ENCODE data around the gene ARID5A. TPM values are rescaled to one million over a fixed set of nuclear protein-coding genes. Genes with fewer than 3 reads are reported as not detected.

ARID5A gene
- total RNA-seq, 3 donors from 2014 or later, result 18.9 to 132 (median 56.4) TPM

- peak; percentile 95 to 98 for DNase-seq (ENCODE audit: low spot score in 2 of 2)
- peak overlapping the region; percentile 9 to 62 (median 46) for H3K4me3 ChIP-seq
- TF ChIP-seq CTCF (IDR thresholded peaks at IDR 0.05) (peak in 1 of 3 donors; percentile 11), POLR2AphosphoS5 (IDR thresholded peaks at IDR 0.05) (peak; percentile 59 to 89 (median 87)), POLR2A (IDR thresholded peaks at IDR 0.05) (peak; percentile 56)
- no peaks in the 10 kb centered on the region for H3K9me3 ChIP-seq
- no peaks in the 10 kb centered on the region for H3K27me3 ChIP-seq
- H3K4me1 ChIP-seq, result peaks cover 35 to 49% of the 10 kb centered on the region in 2 donors
- H3K36me3 ChIP-seq, result no peaks in the 10 kb centered on the region
- intact Hi-C loops (cut with DNase I; ENCODE audit: low total_unique reads), result no loop called here
- H3K27ac ChIP-seq, result peak overlapping the region; percentile 95 to 99
These were observed 4.6 kb upstream of the ARID5A start for GRCh38 chr2:96531872-96532505.

GRCh38 chr2:96532641-96533291 lies 3.8 kb upstream of the ARID5A start:
- H3K36me3 ChIP-seq, result no peaks in the 10 kb centered on the region
- peaks cover 35 to 47% of the 10 kb centered on the region in 2 donors for H3K4me1 ChIP-seq
- intact Hi-C loops (cut with DNase I; ENCODE audit: low total_unique reads), result no loop called here
- H3K4me3 ChIP-seq, result peak overlapping the region in 1 of 3 donors; percentile 29
- H3K27me3 ChIP-seq, result no peaks in the 10 kb centered on the region
- DNase-seq (ENCODE audit: low spot score in 2 of 2), result no peak
- TF ChIP-seq CTCF (IDR thresholded peaks at IDR 0.05) (no peak), POLR2AphosphoS5 (IDR thresholded peaks at IDR 0.05) (no peak), POLR2A (IDR thresholded peaks at IDR 0.05) (no peak)
- no peaks in the 10 kb centered on the region for H3K9me3 ChIP-seq
- peak overlapping the region; percentile 95 to 98 for H3K27ac ChIP-seq

DNA sequence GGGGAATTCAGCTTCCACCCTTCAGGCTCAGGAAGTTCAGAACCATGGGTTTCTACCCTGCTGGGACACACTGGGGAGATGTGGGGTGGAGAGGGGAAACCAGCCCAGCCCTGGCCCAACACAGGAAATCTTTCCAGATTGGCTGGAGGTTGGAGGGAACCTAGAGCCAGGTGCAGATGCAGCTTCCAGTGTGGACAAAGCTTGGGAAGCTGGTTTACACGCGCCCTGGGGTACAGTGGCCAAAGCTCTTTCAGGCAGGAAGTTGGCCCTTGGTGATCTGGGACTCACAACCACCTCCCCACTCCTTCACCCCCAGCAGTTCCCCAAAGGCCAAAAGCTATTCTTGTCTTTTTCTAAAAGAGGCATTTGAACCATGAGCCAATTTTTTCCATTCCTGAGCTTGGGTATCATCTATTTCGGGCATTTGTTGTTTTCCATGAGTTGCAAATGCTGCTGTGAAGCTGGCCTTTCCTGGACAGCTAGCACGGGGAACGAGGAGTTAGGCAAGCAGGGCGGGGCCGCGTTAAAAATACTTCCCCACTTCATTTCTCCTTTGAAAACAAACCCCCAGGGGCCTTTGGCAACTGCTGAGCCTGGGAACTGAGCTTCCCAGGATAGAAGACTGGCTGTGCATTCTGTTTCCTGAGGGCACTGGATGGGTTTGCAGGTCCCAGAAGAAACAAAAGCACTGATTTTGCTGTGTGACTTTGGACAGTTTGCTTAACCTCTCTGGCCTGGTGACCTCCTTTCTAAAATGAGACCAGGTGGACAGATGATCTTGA lies 3.1 kb upstream of the ARID5A start:
- no peaks in the 10 kb centered on the region for H3K9me3 ChIP-seq
- DNase-seq (ENCODE audit: low spot score in 2 of 2), result peak; percentile 84 to 92
- H3K27ac ChIP-seq, result peak overlapping the region; percentile 95 to 98
- peak in 1 of 3 donors; percentile 19 for TF ChIP-seq CTCF (IDR thresholded peaks at IDR 0.05)
- peak; percentile 65 to 86 (median 85) for TF ChIP-seq POLR2AphosphoS5 (IDR thresholded peaks at IDR 0.05)
- no peak for TF ChIP-seq POLR2A (IDR thresholded peaks at IDR 0.05)
- no peaks in the 10 kb centered on the region for H3K36me3 ChIP-seq
- intact Hi-C loops (cut with DNase I; ENCODE audit: low total_unique reads), result no loop called here
- peak overlapping the region in 2 of 3 donors; percentile 7 to 34 for H3K4me3 ChIP-seq
- peaks cover 35 to 40% of the 10 kb centered on the region in 2 donors for H3K4me1 ChIP-seq
- H3K27me3 ChIP-seq, result no peaks in the 10 kb centered on the region

- H3K36me3 ChIP-seq, result no peaks in the 10 kb centered on the region
- H3K4me3 ChIP-seq, result peak overlapping the region in 2 of 3 donors; percentile 7 to 34
- H3K4me1 ChIP-seq, result peaks cover 40 to 41% of the 10 kb centered on the region in 2 donors
- intact Hi-C loops (cut with DNase I; ENCODE audit: low total_unique reads), result no loop called here
- TF ChIP-seq POLR2A (IDR thresholded peaks at IDR 0.05), result no peak
- no peaks in the 10 kb centered on the region for H3K9me3 ChIP-seq
- peak overlapping the region; percentile 95 to 98 for H3K27ac ChIP-seq
- DNase-seq (ENCODE audit: low spot score in 2 of 2), result no peak
- H3K27me3 ChIP-seq, result no peaks in the 10 kb centered on the region
These were observed 2.4 kb upstream of the ARID5A start for GRCh38 chr2:96534141-96534540.

GRCh38 chr2:96534701-96535181 lies 1.8 kb upstream of the ARID5A start:
- Histone ChIP-seq H3K9me3 (no peaks in the 10 kb centered on the region), H3K36me3 (no peaks in the 10 kb centered on the region), H3K4me1 (peaks cover 42 to 46% of the 10 kb centered on the region in 2 donors), H3K27me3 (no peaks in the 10 kb centered on the region), H3K27ac (peak overlapping the region; percentile 95 to 98), H3K4me3 (peak overlapping the region in 1 of 3 donors; percentile 36)
- TF ChIP-seq CTCF (IDR thresholded peaks at IDR 0.05), result no peak
- TF ChIP-seq POLR2AphosphoS5 (IDR thresholded peaks at IDR 0.05), result peak in 1 of 3 donors; percentile 49
- DNase-seq (ENCODE audit: low spot score in 2 of 2), result peak in 1 of 2 donors; percentile 86
- intact Hi-C loops (cut with DNase I; ENCODE audit: low total_unique reads), result no loop called here
